ENCODE results near the gene TMEM174.

DNA sequence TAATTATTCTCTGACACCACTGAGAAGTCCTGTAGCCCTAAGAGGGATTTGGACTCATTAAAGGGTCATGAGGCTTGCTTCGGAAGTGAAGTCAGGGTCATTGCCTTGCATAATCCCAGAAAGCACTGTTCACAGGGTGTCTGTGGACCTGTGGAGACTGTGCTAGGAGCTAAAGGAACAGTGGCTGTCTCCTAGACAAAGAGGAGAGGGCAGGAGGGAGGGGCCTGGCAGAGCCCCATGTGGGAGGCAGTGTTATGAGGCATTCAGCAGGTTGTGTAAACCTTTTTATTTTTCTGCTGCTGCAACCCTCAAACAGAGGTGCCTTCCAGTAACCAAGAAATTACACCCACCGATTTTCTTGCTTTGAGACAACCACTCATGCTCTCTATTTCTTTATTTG, 3.3 kb downstream of the TMEM174 start:
- no peak for TF ChIP-seq TAF1 (IDR thresholded peaks at IDR 0.05; ENCODE audit: borderline replicate concordance, low read depth, low read length)
- no peak for TF ChIP-seq POLR2A (IDR thresholded peaks at IDR 0.05; ENCODE audit: low read depth, low read length)
